B cell (primary cell): ENCODE results near the gene ERGIC1.

Experiments
- EZH2 ChIP-seq: IDR thresholded peaks from 2 replicates; pipeline ENCODE4 v1.6.1; 2012; ENCODE audit warnings: borderline replicate concordance, low read depth, mild to moderate bottlenecking, moderate library complexity, low read length; ENCODE audit not compliant: insufficient read depth, poor library complexity, severe bottlenecking
- TF ChIP-seq, protein P1 (sequence below): fragments of 200-600 bp; IDR thresholded peaks from one replicate; pipeline ENCODE4 v1.8.0; 2022; ENCODE audit warnings: antibody characterized with exemption, mild to moderate bottlenecking

DNA sequence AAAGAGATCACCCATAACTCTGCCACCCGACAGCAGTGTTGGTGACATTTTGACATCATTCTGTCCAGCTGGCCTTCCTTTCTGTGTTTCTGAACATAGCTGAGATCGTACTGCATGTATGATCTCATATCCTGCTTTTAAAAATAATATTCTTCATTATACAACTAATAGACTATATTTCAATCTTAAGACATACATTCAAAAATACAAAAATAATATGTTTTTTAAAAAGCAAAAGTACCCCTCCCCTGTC lies 77.5 kb downstream of the ERGIC1 start:
- TF ChIP-seq, protein P1, sequence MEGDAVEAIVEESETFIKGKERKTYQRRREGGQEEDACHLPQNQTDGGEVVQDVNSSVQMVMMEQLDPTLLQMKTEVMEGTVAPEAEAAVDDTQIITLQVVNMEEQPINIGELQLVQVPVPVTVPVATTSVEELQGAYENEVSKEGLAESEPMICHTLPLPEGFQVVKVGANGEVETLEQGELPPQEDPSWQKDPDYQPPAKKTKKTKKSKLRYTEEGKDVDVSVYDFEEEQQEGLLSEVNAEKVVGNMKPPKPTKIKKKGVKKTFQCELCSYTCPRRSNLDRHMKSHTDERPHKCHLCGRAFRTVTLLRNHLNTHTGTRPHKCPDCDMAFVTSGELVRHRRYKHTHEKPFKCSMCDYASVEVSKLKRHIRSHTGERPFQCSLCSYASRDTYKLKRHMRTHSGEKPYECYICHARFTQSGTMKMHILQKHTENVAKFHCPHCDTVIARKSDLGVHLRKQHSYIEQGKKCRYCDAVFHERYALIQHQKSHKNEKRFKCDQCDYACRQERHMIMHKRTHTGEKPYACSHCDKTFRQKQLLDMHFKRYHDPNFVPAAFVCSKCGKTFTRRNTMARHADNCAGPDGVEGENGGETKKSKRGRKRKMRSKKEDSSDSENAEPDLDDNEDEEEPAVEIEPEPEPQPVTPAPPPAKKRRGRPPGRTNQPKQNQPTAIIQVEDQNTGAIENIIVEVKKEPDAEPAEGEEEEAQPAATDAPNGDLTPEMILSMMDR: no peak
- no peak for TF ChIP-seq EZH2
